K562 (cell line): ENCODE data around the gene KLHL35. TPM values are rescaled to one million over a fixed set of nuclear protein-coding genes. Genes with fewer than 3 reads are reported as not detected.

Experiments
- ATAC-seq: fragments of 200-7000 bp; cut with Tn5 transposase; 3 replicates; pipeline ENCODE4 v1.9.1; 2020; ENCODE audit warnings: moderate library complexity
- BruUV-seq: library from RNA; stranded (reverse); fragments of 400-500 nt; replicated peaks from 2 replicates; lab custom pipeline; 2021; lab: Mats Ljungman, UMichigan
- CTCF ChIA-PET: fragments of 300-600 bp; formaldehyde crosslinking; extraction: SDS; loops from one replicate; lab custom pipeline; 2021; ENCODE audit warnings: low intra/inter-chr PET ratio; lab: Yijun Ruan, JAX
- POLR2A ChIA-PET: fragments of 300-600, 350-650 bp; sonication (Branson Sonifier 250); formaldehyde crosslinking; extraction: SDS; loops from one replicate; lab custom pipeline; 2021; ENCODE audit warnings: antibody characterized with exemption, inconsistent platforms; lab: Yijun Ruan, JAX
- DNase-seq, 4 experiments: peaks; one replicate each; pipeline versions ENCODE4 v3.0.0 to v3.0.0-alpha.2; 2011 to 2018; ENCODE audit warnings: low spot score in 3 of 4, mixed read lengths in 3 of 4; ENCODE audit errors: extremely low read depth in 1 of 4
- FAIRE-seq: peaks from 2 replicates; lab custom pipeline; 2011; peaks lifted over from hg19 to GRCh38; lab: Jason Lieb, UNC
- H2AFZ ChIP-seq: 2 replicates; pipeline ENCODE4 v1.6.0; 2011; ENCODE audit warnings: low read depth, low read length, control low read depth, inconsistent platforms
- H3K27ac ChIP-seq: fragments of 200-600 bp; 3 replicates; pipeline ENCODE4 v1.8.0; 2011; ENCODE audit warnings: low read depth, mild to moderate bottlenecking, control low read depth, inconsistent platforms, low read length, moderate library complexity, mixed read lengths; ENCODE audit errors: extremely low read depth
- H3K27me3 ChIP-seq, 2 experiments: fragments of 300-600 bp in 1 of 2; 2 replicates in 1 of 2; 3 replicates in 1 of 2; pipeline versions ENCODE4 v1.6.0 to v1.8.0; 2011; ENCODE audit warnings: inconsistent platforms in 2 of 2, low read length in 2 of 2, mild to moderate bottlenecking in 1 of 2, mixed read lengths in 1 of 2, moderate library complexity in 1 of 2; ENCODE audit not compliant: control insufficient read depth in 2 of 2, insufficient read depth in 2 of 2
- H3K36me3 ChIP-seq: fragments of 300-600 bp; 3 replicates; pipeline ENCODE4 v1.8.0; 2011; ENCODE audit warnings: mild to moderate bottlenecking, low read length, inconsistent platforms; ENCODE audit not compliant: control insufficient read depth, insufficient read depth
- H3K4me1 ChIP-seq, 2 experiments: fragments of 200-600 bp in 1 of 2; replicated peaks in 1 of 2; 2 replicates in 1 of 2; 3 replicates in 1 of 2; pipeline versions ENCODE4 v1.5.1 to v1.8.0; 2011; ENCODE audit warnings: inconsistent platforms in 2 of 2, low read length in 2 of 2, mild to moderate bottlenecking in 1 of 2, mixed read lengths in 1 of 2, moderate library complexity in 1 of 2; ENCODE audit not compliant: control insufficient read depth in 2 of 2, insufficient read depth in 2 of 2
- H3K4me2 ChIP-seq: 2 replicates; pipeline ENCODE4 v1.6.1; 2011; ENCODE audit warnings: low read length, control low read depth, inconsistent platforms, mixed read lengths; ENCODE audit not compliant: insufficient read depth
- H3K4me3 ChIP-seq: fragments of 200-600 bp; sonication (generic), shearing (Covaris generic); 2 replicates; pipeline ENCODE4 v1.5.1; 2016; ENCODE audit warnings: control low read depth, inconsistent platforms
- H3K79me2 ChIP-seq: fragments of 200-600 bp; 3 replicates; pipeline ENCODE4 v1.8.0; 2011; ENCODE audit warnings: low read length, inconsistent platforms; ENCODE audit not compliant: control insufficient read depth, insufficient read depth
- H3K9ac ChIP-seq, 2 experiments: 2 replicates each; pipeline versions ENCODE4 v1.6.0 to v1.6.1; 2011; ENCODE audit warnings: low read depth in 2 of 2, low read length in 2 of 2, control low read depth in 1 of 2, inconsistent platforms in 1 of 2, mild to moderate bottlenecking in 1 of 2, mixed read lengths in 1 of 2; ENCODE audit not compliant: insufficient read depth in 1 of 2
- H3K9me1 ChIP-seq: one replicate; pipeline ENCODE4 v1.6.0; 2011; ENCODE audit warnings: inconsistent platforms, mild to moderate bottlenecking, low read length, moderate library complexity; ENCODE audit not compliant: control insufficient read depth, insufficient read depth
- H3K9me3 ChIP-seq: replicated peaks from 2 replicates; pipeline ENCODE4 v1.5.1; 2011; ENCODE audit warnings: low read depth, low read length, inconsistent platforms; ENCODE audit not compliant: control insufficient read depth, insufficient read depth
- H4K20me1 ChIP-seq: replicated peaks from 2 replicates; pipeline ENCODE4 v1.6.1; 2011; ENCODE audit warnings: low read length, inconsistent platforms, mixed read lengths; ENCODE audit not compliant: control insufficient read depth, insufficient read depth
- BDP1 ChIP-seq: IDR thresholded peaks from 3 replicates; pipeline ENCODE4 v1.6.1; 2011; ENCODE audit not compliant: insufficient read length, insufficient read depth
- MBD1 ChIP-seq: fragments of 250-450 bp; sonication (Bioruptor Pico); IDR thresholded peaks from 2 replicates; pipeline ENCODE4 v1.8.0; 2022; ENCODE audit warnings: inconsistent platforms
- MEF2A ChIP-seq: IDR thresholded peaks from 2 replicates; pipeline ENCODE4 v1.6.1; 2011; ENCODE audit warnings: low read depth, mild to moderate bottlenecking, low read length, moderate library complexity; ENCODE audit not compliant: control insufficient read depth
- NCOA1 ChIP-seq: fragments of 450-650 bp; IDR thresholded peaks from 2 replicates; pipeline ENCODE4 v1.6.1; 2016; ENCODE audit warnings: low read depth
- RB1 ChIP-seq: fragments of 450-650 bp; IDR thresholded peaks from 2 replicates; pipeline ENCODE4 v1.6.1; 2017; ENCODE audit warnings: low read depth, mild to moderate bottlenecking
- RBM39 ChIP-seq: fragments of 200-400 bp; formaldehyde crosslinking; optimal IDR thresholded peaks from 2 replicates; pipeline ENCODE3; 2018; ENCODE audit warnings: low read depth, low read length
- SRSF7 ChIP-seq: fragments of 200-400 bp; formaldehyde crosslinking; optimal IDR thresholded peaks from 2 replicates; pipeline ENCODE3; 2017; ENCODE audit warnings: mild to moderate bottlenecking, low read depth, low read length
- U2AF1 ChIP-seq: fragments of 200-400 bp; formaldehyde crosslinking; optimal IDR thresholded peaks from 2 replicates; pipeline ENCODE3; 2017; ENCODE audit warnings: mild to moderate bottlenecking, low read depth, low read length, moderate library complexity
- ZBTB9 ChIP-seq: fragments of 450-650 bp; formaldehyde crosslinking; IDR thresholded peaks from 2 replicates; pipeline ENCODE4 v1.4.0; 2020; ENCODE audit warnings: mild to moderate bottlenecking, moderate library complexity
- ZFP36 ChIP-seq: fragments of 150-350 bp; IDR thresholded peaks from 2 replicates; pipeline ENCODE4 v1.6.1; 2018; ENCODE audit warnings: low read length, low read depth; ENCODE audit not compliant: partially characterized antibody
- ZNF431 ChIP-seq: sonication (generic); formaldehyde crosslinking; IDR thresholded peaks from 2 replicates; pipeline ENCODE4 v1.8.0; 2022; ENCODE audit warnings: mild to moderate bottlenecking, missing genetic modification reagents
- ZNF444 ChIP-seq: fragments of 250-450 bp; sonication (Bioruptor Pico); IDR thresholded peaks from 2 replicates; pipeline ENCODE4 v1.4.0; 2020; ENCODE audit warnings: mild to moderate bottlenecking, moderate library complexity
- WGBS: fragments of 100-300 bp; shearing (Covaris generic); methylation state at CpG from one replicate; pipeline ENCODE4 v1.1.6; 2016; ENCODE audit warnings: low coverage, mixed read lengths; ENCODE audit not compliant: insufficient coverage; ENCODE audit errors: missing lambda C conversion rate; 5-methylcytosine and 5-hydroxymethylcytosine counted together
- in situ Hi-C: fragments of 300-500 bp; cut with MboI; formaldehyde crosslinking; loops from 4 replicates; pipeline ENCODE4 v1.15.0; 2018; ENCODE audit warnings: inconsistent platforms, mixed read lengths
- intact Hi-C: fragments of 100-400 bp; cut with micrococcal nuclease; formaldehyde crosslinking; loops from 2 replicates; pipeline ENCODE4 v1.14.2; 2022
- polyA plus RNA-seq, 8 experiments: library from polyadenylated mRNA; depleted of rRNA in 4 of 8; stranded (reverse) in 5 of 8; unstranded in 3 of 8; fragments of >200 nt; fragmentation: Nextera tagmentation in 2 of 8; fragmentation: Illumina TruSeq in 1 of 8; extraction: Ambion mirVana in 2 of 8; extraction: Trizol in 1 of 8; gene quantifications; 2 replicates each; pipeline versions ENCODE4 v1.2.1 to v1.2.3, GENCODE V29; 2011 to 2014; ENCODE audit warnings: inconsistent platforms in 1 of 8, missing spikeins in 1 of 8
- total RNA-seq, 7 experiments: library from RNA; depleted of rRNA in 6 of 7; stranded (reverse); fragments of >200 nt in 6 of 7; fragmentation: Illumina TruSeq in 2 of 7; extraction: Trizol in 2 of 7; gene quantifications; 2 replicates each; pipeline versions ENCODE4 v1.2.1 to v1.2.3, GENCODE V29; 2011 to 2021; ENCODE audit warnings: low replicate concordance in 1 of 7

The KLHL35 gene
- total and polyA plus RNA-seq, 9 of the 15 experiments (the other 6 are each of a cell fraction or from before 2014, with no cell fraction given): not detected

GRCh38 chr11:75462117-75462653 is 29.2 kb upstream of the KLHL35 start:
- FAIRE-seq (no peak), ATAC-seq (no peak), DNase-seq (no peak)
- no peak overlapping the region for H3K4me2 ChIP-seq
- ChIA-PET POLR2A (interaction anchor here (0.8 to 1.1 kb wide), 2 partner anchors 61 to 72 kb away, joined by 3 to 7 read pairs; no protein-coding TSS in a partner anchor), CTCF (no interaction called here)
- H2AFZ ChIP-seq: no peak overlapping the region
- H3K9ac ChIP-seq: peak overlapping the region in 1 of 2 experiments; percentile 78; a peak in 1 of 4 replicates
- no peaks in the 10 kb centered on the region for H3K36me3 ChIP-seq
- no peak overlapping the region for H3K27ac ChIP-seq
- peaks cover 0 to 11% of the 10 kb centered on the region in 2 experiments; a peak in 3 of 5 replicates for H3K4me1 ChIP-seq
- WGBS: 65% methylated on average over 5 of the region's 5 CpGs
- intact Hi-C loops (no loop called here), in situ Hi-C loops (no loop called here)
- no TSS peak for BruUV-seq
- no peaks in the 10 kb centered on the region for H3K9me3 ChIP-seq
- no peaks in the 10 kb centered on the region for H3K9me1 ChIP-seq
- no peaks in the 10 kb centered on the region for H3K79me2 ChIP-seq
- H3K27me3 ChIP-seq: no peaks in the 10 kb centered on the region
- no peaks in the 10 kb centered on the region for H4K20me1 ChIP-seq
- no peak overlapping the region for H3K4me3 ChIP-seq
- TF ChIP-seq RBM39: no peak
- peak; percentile 83 for TF ChIP-seq ZFP36

GRCh38 chr11:75461151-75461550 is 28.1 kb upstream of the KLHL35 start:
- H3K27ac ChIP-seq: no peak overlapping the region
- H3K79me2 ChIP-seq: no peaks in the 10 kb centered on the region
- FAIRE-seq (no peak), ATAC-seq (no peak), DNase-seq (no peak)
- H2AFZ ChIP-seq: no peak overlapping the region
- H3K27me3 ChIP-seq: no peaks in the 10 kb centered on the region
- no peaks in the 10 kb centered on the region for H3K9me3 ChIP-seq
- H3K9ac ChIP-seq: no peak overlapping the region; a peak in 1 of 4 replicates
- peaks cover 0 to 11% of the 10 kb centered on the region in 2 experiments; a peak in 2 of 5 replicates for H3K4me1 ChIP-seq
- no peaks in the 10 kb centered on the region for H3K36me3 ChIP-seq
- intact Hi-C loops: no loop called here
- WGBS: 49% methylated on average over 6 of the region's 6 CpGs
- ChIA-PET POLR2A (interaction anchor here (0.7 kb wide), 1 partner anchor 100 kb away, joined by 3 read pairs; no protein-coding TSS in a partner anchor), CTCF (interaction anchor here (0.6 kb wide), 1 partner anchor 118 kb away, joined by 3 read pairs; no protein-coding TSS in a partner anchor)
- no peak overlapping the region for H3K4me2 ChIP-seq
- in situ Hi-C loops: no loop called here
- H4K20me1 ChIP-seq: no peaks in the 10 kb centered on the region
- no peak overlapping the region for H3K4me3 ChIP-seq
- BruUV-seq: no TSS peak
- H3K9me1 ChIP-seq: no peaks in the 10 kb centered on the region
- no peak for TF ChIP-seq NCOA1
- no peak for TF ChIP-seq SRSF7
- TF ChIP-seq MEF2A: no peak
- TF ChIP-seq ZBTB9: no peak
- no peak for TF ChIP-seq ZNF444 (CRISPR knock-in tag)
- TF ChIP-seq U2AF1: no peak
- TF ChIP-seq MBD1 (CRISPR knock-in tag): no peak
- TF ChIP-seq BDP1: no peak
- TF ChIP-seq RB1: no peak
- TF ChIP-seq ZNF431 (CRISPR knock-in tag): no peak
